Prostate gland (tissue), 2 donors: ENCODE measurements around the gene CLCF1. TPM values are rescaled to one million over a fixed set of nuclear protein-coding genes. Genes with fewer than 3 reads are reported as not detected.

Source experiments
- DNase-seq: peaks from one replicate; pipeline ENCODE4 v3.0.0-alpha.2; 2019; ENCODE audit warnings: low spot score
- H3K27ac ChIP-seq, 2 donors: fragments of 200-600 bp; sonication (generic); 2 replicates each; pipeline ENCODE4 v1.5.1; 2017 to 2019
- H3K27me3 ChIP-seq: fragments of 200-600 bp; sonication (generic); replicated peaks from 2 replicates; pipeline ENCODE4 v1.5.1; 2019; ENCODE audit not compliant: insufficient read depth
- H3K36me3 ChIP-seq, 2 donors: fragments of 200-600 bp; sonication (generic); 1 replicate in 1 of 2; 2 replicates in 1 of 2; pipeline versions ENCODE4 v1.5.1 to v1.8.1; 2017 to 2019
- H3K4me1 ChIP-seq: fragments of 200-600 bp; sonication (generic); replicated peaks from 2 replicates; pipeline ENCODE4 v1.5.1; 2019
- H3K4me3 ChIP-seq, 2 donors: fragments of 200-600 bp; sonication (generic); 2 replicates each; pipeline ENCODE4 v1.5.1; 2017 to 2019
- H3K9me3 ChIP-seq: fragments of 200-600 bp; sonication (generic); 2 replicates; pipeline ENCODE4 v1.5.1; 2017
- CTCF ChIP-seq, 4 experiments: fragments of 200-600 bp in 2 of 4; fragments of 450-650 bp in 2 of 4; sonication (generic) in 2 of 4; IDR thresholded peaks; 1 replicate in 3 of 4; 2 replicates in 1 of 4; pipeline ENCODE4 v1.5.1; 2016 to 2019; ENCODE audit warnings: antibody characterized with exemption in 4 of 4, mild to moderate bottlenecking in 2 of 4, moderate library complexity in 2 of 4
- POLR2A ChIP-seq: fragments of 450-650 bp; IDR thresholded peaks from one replicate; pipeline ENCODE4 v1.6.1; 2016; ENCODE audit warnings: antibody characterized with exemption, mild to moderate bottlenecking
- POLR2AphosphoS5 ChIP-seq: sonication (generic); formaldehyde crosslinking; IDR thresholded peaks from one replicate; pipeline ENCODE4 v1.6.1; 2017; ENCODE audit warnings: antibody characterized with exemption
- WGBS: methylation state at CpG from one replicate; pipeline ENCODE4 v1.1.5; 2018; 5-methylcytosine and 5-hydroxymethylcytosine counted together
- intact Hi-C: fragments of 100-400 bp; cut with DNase I; formaldehyde crosslinking; loops from one replicate; pipeline ENCODE4 v1.14.2; 2022
- total RNA-seq, 2 donors: library from RNA; depleted of rRNA; stranded (reverse); fragments of >200 nt; gene quantifications; one replicate each; pipeline ENCODE4 v1.1.0, GENCODE V29; 2016

CLCF1 gene
- total RNA-seq, 2 donors from 2014 or later: 2.5 to 2.6 TPM

- H3K27me3 ChIP-seq: no peaks in the 10 kb centered on the region
- DNase-seq: no peak
- H3K4me1 ChIP-seq: peaks cover 6% of the 10 kb centered on the region
- no peaks in the 10 kb centered on the region for H3K9me3 ChIP-seq
- intact Hi-C loops: no loop called here
- no peaks in the 10 kb centered on the region for H3K36me3 ChIP-seq
- no peak overlapping the region for H3K4me3 ChIP-seq
- H3K27ac ChIP-seq: no peak overlapping the region
- WGBS: 75% methylated on average over 5 of the region's 6 CpGs
- no peak for TF ChIP-seq POLR2A
- TF ChIP-seq CTCF (IDR thresholded peaks at IDR 0.05): no peak
- TF ChIP-seq POLR2AphosphoS5: no peak
Observed at GRCh38 chr11:67376873-67377808, 3.7 kb upstream of the CLCF1 start.

GRCh38 chr11:67376063-67376820 lies 2.8 kb upstream of the CLCF1 start:
- no peak overlapping the region for H3K4me3 ChIP-seq
- no peak for TF ChIP-seq POLR2A
- no peak for TF ChIP-seq POLR2AphosphoS5
- no peak for TF ChIP-seq CTCF (IDR thresholded peaks at IDR 0.05)
- H3K27ac ChIP-seq: no peak overlapping the region
- intact Hi-C loops: no loop called here
- H3K36me3 ChIP-seq: no peaks in the 10 kb centered on the region
- no peak for DNase-seq
- WGBS: 73% methylated on average over 7 of the region's 7 CpGs
- peaks cover 14% of the 10 kb centered on the region for H3K4me1 ChIP-seq
- H3K9me3 ChIP-seq: no peaks in the 10 kb centered on the region
- no peaks in the 10 kb centered on the region for H3K27me3 ChIP-seq

GRCh38 chr11:67375320-67376055 lies 2.1 kb upstream of the CLCF1 start:
- TF ChIP-seq POLR2AphosphoS5: no peak
- no peak for TF ChIP-seq POLR2A
- no peak for TF ChIP-seq CTCF (IDR thresholded peaks at IDR 0.05)
- intact Hi-C loops: loop anchor here (2.0 kb wide), 1 partner anchor 23 kb away; the partner anchor contains the start of gene POLD4

GRCh38 chr11:67374571-67375281 lies 1.3 kb upstream of the CLCF1 start:
- peaks cover 19% of the 10 kb centered on the region for H3K4me1 ChIP-seq
- no peak for DNase-seq
- 45% methylated on average over 9 of the region's 9 CpGs for WGBS
- H3K27me3 ChIP-seq: no peaks in the 10 kb centered on the region
- no peaks in the 10 kb centered on the region for H3K36me3 ChIP-seq
- TF ChIP-seq CTCF (IDR thresholded peaks at IDR 0.05) (no peak), POLR2A (no peak), POLR2AphosphoS5 (no peak)
- peak overlapping the region in 1 of 2 donors; percentile 70 for H3K4me3 ChIP-seq
- intact Hi-C loops: loop anchor here (2.0 kb wide), 1 partner anchor 22 kb away; the partner anchor contains the start of gene POLD4
- peak overlapping the region in 1 of 2 donors; percentile 86 for H3K27ac ChIP-seq
- no peaks in the 10 kb centered on the region for H3K9me3 ChIP-seq

More at GRCh38 chr11:67375320-67376055, 2.1 kb upstream of the CLCF1 start:
- H3K27me3 ChIP-seq: no peaks in the 10 kb centered on the region
- H3K9me3 ChIP-seq: no peaks in the 10 kb centered on the region
- DNase-seq: no peak
- H3K4me1 ChIP-seq: peaks cover 17% of the 10 kb centered on the region
- H3K36me3 ChIP-seq: no peaks in the 10 kb centered on the region
- no peak overlapping the region for H3K27ac ChIP-seq
- no peak overlapping the region for H3K4me3 ChIP-seq
- 50% methylated on average over 14 of the region's 15 CpGs for WGBS
